Upper lobe of left lung (tissue), 6 donors: ENCODE results near the gene GP1BB. TPM values are rescaled to one million over a fixed set of nuclear protein-coding genes. Genes with fewer than 3 reads are reported as not detected.
A peak's percentile ranks its signal among the peaks of the same experiment; 100 is the strongest.

ENCODE experiments used
- ATAC-seq, 2 donors: fragments of 200-7000 bp; cut with Tn5 transposase; one replicate each; pipeline ENCODE4 v1.9.1; 2022; ENCODE audit warnings: mild to moderate bottlenecking in 2 of 2, moderate library complexity in 2 of 2; ENCODE audit not compliant: low FRiP score in 2 of 2
- DNase-seq, 2 donors: peaks; one replicate each; pipeline ENCODE4 v3.0.0-alpha.2; 2019 to 2020
- H3K27ac ChIP-seq, 4 donors: fragments of 200-600 bp; sonication (generic); one replicate each; pipeline ENCODE4 v1.5.1; 2016 to 2019
- H3K27me3 ChIP-seq, 4 donors: fragments of 200-600 bp; sonication (generic); one replicate each; pipeline ENCODE4 v1.5.1; 2017 to 2019
- H3K36me3 ChIP-seq, 4 donors: fragments of 200-600 bp; sonication (generic); one replicate each; pipeline ENCODE4 v1.5.1; 2016 to 2019
- H3K4me1 ChIP-seq, 4 donors: fragments of 200-600 bp; sonication (generic); one replicate each; pipeline ENCODE4 v1.5.1; 2018 to 2019
- H3K4me3 ChIP-seq, 4 donors: fragments of 200-600 bp; sonication (generic); one replicate each; pipeline ENCODE4 v1.5.1; 2017 to 2019; ENCODE audit warnings: mild to moderate bottlenecking in 2 of 4, moderate library complexity in 1 of 4
- H3K9me3 ChIP-seq, 4 donors: fragments of 200-600 bp; sonication (generic); one replicate each; pipeline ENCODE4 v1.5.1; 2018 to 2019
- CTCF ChIP-seq, 6 experiments: fragments of 450-650 bp in 4 of 6; fragments of 200-600 bp in 2 of 6; sonication (generic) in 2 of 6; IDR thresholded peaks; one replicate each; pipeline ENCODE4 v1.5.1; 2016 to 2019; ENCODE audit warnings: antibody characterized with exemption in 6 of 6
- EP300 ChIP-seq, 4 donors: sonication (generic); formaldehyde crosslinking; IDR thresholded peaks; one replicate each; pipeline ENCODE4 v1.5.1; 2017; ENCODE audit warnings: antibody characterized with exemption in 4 of 4, control low read depth in 2 of 4
- POLR2A ChIP-seq, 4 donors: fragments of 450-650 bp; IDR thresholded peaks; one replicate each; pipeline ENCODE4 v1.5.1; 2016 to 2017; ENCODE audit warnings: antibody characterized with exemption in 4 of 4, mild to moderate bottlenecking in 2 of 4
- POLR2AphosphoS5 ChIP-seq, 2 donors: sonication (generic); formaldehyde crosslinking; IDR thresholded peaks; one replicate each; pipeline ENCODE4 v1.5.1; 2017; ENCODE audit warnings: antibody characterized with exemption in 2 of 2
- WGBS, 2 donors: methylation state at CpG; one replicate each; pipeline ENCODE4 v1.1.5; 2017 to 2018; 5-methylcytosine and 5-hydroxymethylcytosine counted together
- total RNA-seq, 6 donors: library from RNA; depleted of rRNA in 4 of 6; stranded (reverse); fragments of >200 nt in 4 of 6; gene quantifications; one replicate each; pipeline versions ENCODE4 v1.1.0 to v1.2.1, GENCODE V29; 2016 to 2021
- donor health status: DM: no; HTN: no; CAD: no; lungs with moderate emphysema.
- donor health status: DM: no; HTN: yes; CAD: no; lungs with severe emphysema.

GP1BB gene
- total RNA-seq, 6 donors from 2014 or later: 1.5 to 23.7 (median 6.6) TPM

- H3K27ac ChIP-seq: no peak overlapping the region
- H3K27me3 ChIP-seq: no peaks in the 10 kb centered on the region
- H3K4me1 ChIP-seq: no peaks in the 10 kb centered on the region
- H3K9me3 ChIP-seq: no peaks in the 10 kb centered on the region
- TF ChIP-seq POLR2A (IDR thresholded peaks at IDR 0.05) (no peak), EP300 (IDR thresholded peaks at IDR 0.05) (no peak), POLR2AphosphoS5 (IDR thresholded peaks at IDR 0.05) (no peak), CTCF (IDR thresholded peaks at IDR 0.05) (no peak)
- H3K4me3 ChIP-seq: no peak overlapping the region
- WGBS, 2 donors: 53% methylated on average over 16 of the region's 16 CpGs; no CpG with 5 or more reads in 1 of the 2 donors
- ATAC-seq (no peak), DNase-seq (peak in 1 of 2 donors; percentile 54)
- no peaks in the 10 kb centered on the region for H3K36me3 ChIP-seq
These were observed 16.1 kb downstream of the GP1BB start for GRCh38 chr22:19739448-19739895.

GRCh38 chr22:19739911-19740449 is 16.6 kb downstream of the GP1BB start:
- TF ChIP-seq POLR2AphosphoS5 (IDR thresholded peaks at IDR 0.05): no peak
- TF ChIP-seq EP300 (IDR thresholded peaks at IDR 0.05): no peak
- no peak for TF ChIP-seq CTCF (IDR thresholded peaks at IDR 0.05)
- TF ChIP-seq POLR2A (IDR thresholded peaks at IDR 0.05): no peak
- Histone ChIP-seq H3K4me3 (no peak overlapping the region), H3K27ac (no peak overlapping the region), H3K9me3 (no peaks in the 10 kb centered on the region), H3K27me3 (no peaks in the 10 kb centered on the region), H3K4me1 (no peaks in the 10 kb centered on the region), H3K36me3 (no peaks in the 10 kb centered on the region)
- peak in 1 of 2 donors; percentile 39 for DNase-seq
- ATAC-seq: no peak
- WGBS, 2 donors: 70 to 90% methylated on average over 2 to 7 of the region's 7 CpGs

- DNase-seq: peak in 1 of 2 donors; percentile 73
- H3K27ac ChIP-seq: no peak overlapping the region
- no peaks in the 10 kb centered on the region for H3K9me3 ChIP-seq
- no peak for TF ChIP-seq POLR2AphosphoS5 (IDR thresholded peaks at IDR 0.05)
- no peak for TF ChIP-seq CTCF (IDR thresholded peaks at IDR 0.05)
- TF ChIP-seq EP300 (IDR thresholded peaks at IDR 0.05): no peak
- TF ChIP-seq POLR2A (IDR thresholded peaks at IDR 0.05): no peak
- H3K36me3 ChIP-seq: no peaks in the 10 kb centered on the region
- no peaks in the 10 kb centered on the region for H3K4me1 ChIP-seq
- 77 to 88% methylated on average over 4 to 15 of the region's 15 CpGs for WGBS, 2 donors
- no peaks in the 10 kb centered on the region for H3K27me3 ChIP-seq
- H3K4me3 ChIP-seq: no peak overlapping the region
- no peak for ATAC-seq
These were observed 17.2 kb downstream of the GP1BB start for GRCh38 chr22:19740586-19740985.

GRCh38 chr22:19741053-19741452 is 17.7 kb downstream of the GP1BB start:
- WGBS, 2 donors: 88 to 90% methylated on average over 4 to 7 of the region's 7 CpGs
- ATAC-seq (no peak), DNase-seq (no peak)
- no peaks in the 10 kb centered on the region for H3K27me3 ChIP-seq
- H3K4me1 ChIP-seq: no peaks in the 10 kb centered on the region
- H3K4me3 ChIP-seq: no peak overlapping the region
- no peaks in the 10 kb centered on the region for H3K9me3 ChIP-seq
- H3K27ac ChIP-seq: no peak overlapping the region
- TF ChIP-seq POLR2AphosphoS5 (IDR thresholded peaks at IDR 0.05) (no peak), POLR2A (IDR thresholded peaks at IDR 0.05) (no peak), CTCF (IDR thresholded peaks at IDR 0.05) (no peak), EP300 (IDR thresholded peaks at IDR 0.05) (no peak)
- no peaks in the 10 kb centered on the region for H3K36me3 ChIP-seq
